HT1080 (cell line): ENCODE measurements around the gene GDPD1. TPM values are rescaled to one million over a fixed set of nuclear protein-coding genes. Genes with fewer than 3 reads are reported as not detected.
"Not testable (repeated sequence)": the region's sequence is repeated elsewhere in the genome, so short reads cannot be mapped to it uniquely, and the experiment has no call there.

Experiments
- DNase-seq: peaks from one replicate; pipeline ENCODE4 v3.0.0-alpha.2; 2015; ENCODE audit warnings: low read depth
- polyA plus RNA-seq, 2 experiments: library from polyadenylated mRNA; depleted of rRNA; stranded (reverse); fragments of >200 nt; gene quantifications; 2 replicates each; pipeline ENCODE4 v1.2.3, GENCODE V29; 2015
- total RNA-seq: library from RNA; depleted of rRNA; stranded (reverse); fragments of >200 nt; shearing (Covaris generic); gene quantifications from 2 replicates; pipeline ENCODE4 v1.2.3, GENCODE V29; 2014; rRNA removed

GDPD1 gene
- 0.77 and 1.5 TPM in 2 replicates for total RNA-seq
- polyA plus RNA-seq (2015; cell fraction: cytosol; rRNA removed) = 0.77 and 1.3 TPM in 2 replicates
- 1.3 and 3.7 TPM in 2 replicates for polyA plus RNA-seq (2015; cell fraction: nucleus; rRNA removed)

DNA sequence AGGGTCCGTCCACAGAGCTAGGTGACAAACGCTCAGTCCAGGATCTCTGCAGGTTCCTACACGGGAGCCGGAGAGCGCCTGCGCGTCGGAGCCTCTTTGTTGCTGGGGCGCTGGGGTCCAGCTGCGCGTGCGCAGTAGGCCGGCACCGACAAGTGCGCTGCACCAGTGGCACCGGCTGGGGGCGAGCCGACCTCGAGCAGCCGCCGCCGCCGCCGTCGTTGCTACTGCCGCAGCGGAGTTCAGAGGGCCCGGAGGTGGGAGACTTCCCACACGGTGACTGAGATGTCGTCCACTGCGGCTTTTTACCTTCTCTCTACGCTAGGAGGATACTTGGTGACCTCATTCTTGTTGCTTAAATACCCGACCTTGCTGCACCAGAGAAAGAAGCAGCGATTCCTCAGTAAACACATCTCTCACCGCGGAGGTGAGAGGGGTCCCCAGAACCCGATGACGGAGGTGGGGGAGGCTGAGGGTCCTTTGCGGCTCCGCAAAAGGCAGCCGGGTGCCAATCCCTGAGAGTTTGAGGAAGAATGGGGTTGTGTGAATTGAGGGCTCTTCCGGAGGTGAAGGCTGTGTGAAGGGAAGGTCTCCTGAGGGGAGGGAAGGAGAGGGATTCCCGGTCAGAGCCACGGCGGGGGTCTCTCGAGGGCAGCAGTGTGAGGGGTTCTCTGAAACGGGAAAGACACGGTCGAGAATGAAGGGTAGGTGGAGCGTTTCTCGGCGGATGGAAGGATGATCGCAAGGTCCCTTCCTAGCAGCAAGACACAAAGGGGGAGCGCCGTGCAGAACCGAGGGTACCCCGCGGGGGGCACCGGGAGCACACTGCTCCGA is at the start of gene GDPD1:
Gene GDPD1 (plus strand): TSS at position 184 of the 831 bp plus-strand sequence. CDS start 99 bp downstream, at position 283.
- DNase-seq = peak; percentile 92

DNA sequence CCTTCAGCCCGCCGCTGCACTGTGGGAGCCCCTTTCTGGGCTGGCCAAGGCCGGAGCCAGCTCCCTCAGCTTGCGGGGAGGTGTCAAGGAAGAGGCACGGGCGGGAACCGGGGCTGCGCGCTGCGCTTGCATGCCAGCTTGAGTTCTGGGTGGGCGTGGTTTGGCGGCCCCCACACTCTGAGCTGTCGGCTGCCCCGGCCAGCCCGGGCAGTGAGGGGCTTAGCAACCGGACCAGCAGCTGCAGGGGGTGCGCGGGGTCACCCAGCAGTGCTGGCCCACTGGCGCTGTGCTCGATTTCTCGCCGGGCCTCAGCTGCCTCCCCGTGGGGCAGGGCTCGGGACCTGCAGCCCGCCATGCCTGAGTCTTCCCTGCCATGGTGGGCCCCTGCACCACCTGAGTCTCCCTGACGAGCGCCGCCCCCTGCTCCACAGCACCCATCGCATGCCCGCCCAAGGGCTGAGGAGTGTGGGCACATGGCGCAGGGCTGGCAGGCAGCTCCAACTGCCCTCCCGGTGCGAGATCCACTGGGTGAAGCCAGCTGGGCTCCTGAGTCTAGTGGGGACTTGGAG is 47.8 kb upstream of the GDPD1 start:
- no peak for DNase-seq

DNA sequence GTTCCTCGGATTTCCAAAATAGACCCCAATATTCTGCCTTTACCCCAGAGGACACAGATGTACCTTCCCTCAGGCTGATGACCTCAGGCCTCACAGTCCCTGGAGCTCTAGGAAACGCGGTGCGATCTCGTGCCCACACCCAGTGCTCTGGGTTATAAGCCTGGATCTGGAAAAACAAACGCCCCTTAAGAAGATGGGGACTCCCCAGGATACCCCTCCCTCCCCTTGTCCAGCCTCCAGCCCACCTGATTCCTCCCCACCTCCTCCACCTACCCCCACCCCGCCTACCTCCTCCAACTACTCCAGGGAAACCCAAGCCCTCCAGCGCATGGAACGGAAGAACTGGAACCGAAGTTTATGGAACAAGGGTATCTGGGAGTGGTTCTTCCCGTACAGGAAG is 45.6 kb upstream of the GDPD1 start:
- DNase-seq = no peak

DNA sequence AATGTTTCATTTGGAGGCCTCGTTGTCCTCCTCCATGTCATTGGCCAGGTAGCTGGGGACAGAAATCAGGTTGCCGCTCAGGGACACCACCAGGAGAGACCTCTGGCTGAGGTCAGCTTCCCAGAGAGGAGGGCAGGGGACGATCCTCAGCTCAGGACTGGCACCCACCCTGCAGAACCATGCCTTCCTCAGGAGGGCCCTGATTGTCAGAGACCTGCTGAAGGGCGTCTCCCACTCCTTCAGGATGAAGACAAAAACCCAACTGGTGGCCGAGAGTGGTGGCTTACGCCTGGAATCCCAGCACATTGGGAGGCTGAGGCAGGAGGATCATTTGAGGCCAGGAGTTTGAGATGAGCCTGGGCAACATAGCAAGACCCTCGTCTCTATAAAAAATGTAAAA is 45.2 kb upstream of the GDPD1 start:
- DNase-seq = no peak

DNA sequence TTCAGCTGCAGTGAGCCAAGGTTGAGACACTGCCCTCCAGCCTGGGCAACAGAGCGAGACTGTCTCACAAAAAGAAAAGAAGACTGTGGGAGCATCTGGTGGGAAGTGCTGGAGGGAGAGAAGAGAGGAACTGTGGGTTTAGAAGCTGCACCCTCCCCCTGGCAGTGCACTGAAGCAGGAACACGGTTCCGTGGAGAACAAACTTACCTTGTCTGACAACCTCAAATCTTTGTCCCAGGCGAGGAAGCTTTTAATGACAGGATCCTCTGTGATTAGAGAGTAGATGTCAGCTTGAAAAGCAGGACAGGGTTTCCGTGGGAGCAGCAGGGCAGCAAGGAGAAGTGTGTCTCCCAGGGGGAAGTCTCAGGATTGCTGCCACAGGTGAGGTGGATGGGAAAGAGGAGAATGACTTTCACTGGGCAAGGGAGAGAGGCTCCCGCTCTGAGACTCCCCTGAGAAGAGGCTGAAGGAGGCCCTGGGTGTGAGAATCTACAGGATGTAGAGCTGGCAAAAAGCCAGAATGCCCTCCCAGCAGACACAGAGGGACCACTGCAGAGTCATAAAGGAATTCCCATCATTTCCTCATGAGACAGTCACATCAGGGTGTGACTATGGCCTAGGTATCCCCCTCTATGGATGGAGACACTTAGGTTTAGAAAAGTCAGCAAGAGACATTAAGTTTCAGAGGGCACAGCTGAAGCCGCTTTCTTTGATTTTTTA is 41.9 kb upstream of the GDPD1 start:
- no peak for DNase-seq

DNA sequence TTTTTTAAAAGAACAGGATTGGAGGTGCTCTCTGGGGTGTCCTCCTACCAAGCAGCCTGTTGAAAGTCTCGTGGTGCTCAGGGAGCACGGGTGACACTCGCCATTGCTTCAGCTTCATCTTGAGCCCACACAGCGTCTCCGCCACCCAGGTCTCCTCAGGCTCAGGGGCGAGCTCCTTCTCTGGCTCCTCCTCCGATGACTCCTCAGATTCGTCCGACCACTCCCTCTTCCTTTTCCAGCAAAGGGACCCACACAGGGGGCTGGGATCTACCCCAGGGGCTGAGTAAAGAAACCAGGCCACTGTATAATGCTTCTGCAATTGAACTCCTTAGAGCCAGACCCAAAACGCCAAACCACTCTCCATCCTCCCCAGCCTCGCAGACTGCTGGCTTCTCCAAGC is 40.7 kb upstream of the GDPD1 start:
- DNase-seq = not testable (repeated sequence)

DNA sequence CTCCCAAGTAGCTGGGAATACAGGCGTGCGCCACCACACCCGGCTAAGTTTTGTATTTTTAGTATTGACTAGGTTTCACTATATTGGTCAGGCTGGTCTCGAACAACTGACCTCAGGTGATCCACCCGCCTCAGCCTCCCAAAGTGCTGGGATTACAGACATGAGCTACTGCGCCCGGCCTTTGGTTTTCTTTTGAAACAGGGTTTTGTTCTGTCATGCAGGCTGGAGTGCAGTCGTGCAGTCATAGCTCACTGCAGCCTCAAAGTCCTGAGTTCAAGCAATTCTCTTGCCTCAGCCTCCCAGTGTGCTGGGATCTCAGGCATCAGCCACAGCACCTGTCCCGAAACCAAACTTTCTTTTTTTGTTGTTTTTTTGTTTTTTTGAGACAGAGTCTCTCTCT is 39.7 kb upstream of the GDPD1 start:
- DNase-seq = no peak

DNA sequence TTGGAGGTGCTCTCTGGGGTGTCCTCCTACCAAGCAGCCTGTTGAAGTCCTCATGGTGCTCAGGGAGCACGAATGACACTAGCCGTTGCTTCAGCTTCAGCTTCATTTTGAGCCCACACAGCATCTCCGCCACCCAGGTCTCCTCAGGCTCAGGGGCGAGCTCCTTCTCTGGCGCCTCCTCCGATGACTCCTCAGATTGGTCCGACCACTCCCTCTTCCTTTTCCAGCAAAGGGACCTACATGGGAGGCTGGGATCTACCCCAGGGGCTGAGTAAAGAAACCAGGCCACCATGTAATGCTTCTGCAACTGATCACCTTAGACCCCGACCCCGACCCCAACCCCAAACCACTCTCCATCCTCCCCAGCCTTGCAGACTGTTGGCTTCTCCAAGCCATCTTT is 38.8 kb upstream of the GDPD1 start:
- no peak for DNase-seq

DNA sequence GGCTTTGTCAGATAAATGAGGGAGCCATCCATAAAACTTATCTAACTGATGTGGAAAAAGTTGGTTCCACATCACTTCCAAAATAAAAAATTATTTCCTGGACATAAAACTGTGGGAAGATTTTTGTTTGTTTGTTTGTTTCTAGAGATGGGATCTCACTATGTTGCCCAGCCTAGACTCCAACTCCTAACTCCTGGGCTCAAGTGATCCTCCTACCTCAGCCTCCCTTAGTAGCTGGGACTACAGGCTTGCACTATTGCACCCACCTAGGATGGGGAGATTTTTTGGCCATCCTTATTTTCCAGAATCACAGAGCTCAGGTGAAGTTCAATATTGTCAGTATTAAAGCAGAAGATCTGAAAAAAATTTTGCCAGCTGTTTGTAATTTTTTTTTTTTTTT is 34.3 kb upstream of the GDPD1 start:
- DNase-seq = no peak

DNA sequence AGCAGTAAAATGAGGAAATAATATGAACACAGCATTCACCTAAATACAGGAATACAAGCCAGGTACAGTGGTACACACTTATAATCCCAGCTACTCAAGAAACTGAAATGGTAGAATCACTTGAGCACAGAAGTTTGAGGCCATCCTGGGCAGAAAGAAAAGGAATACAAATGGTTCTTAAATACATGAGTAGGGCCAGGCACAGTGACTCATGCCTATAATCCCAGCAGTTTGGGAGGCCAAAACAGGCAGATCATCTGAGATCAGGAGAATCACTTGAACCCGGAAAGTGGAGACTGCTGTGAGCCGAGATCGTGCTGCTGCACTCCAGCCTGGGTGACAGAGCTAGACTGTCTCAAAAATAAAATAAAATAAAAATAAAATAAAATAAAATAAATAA is 33.5 kb upstream of the GDPD1 start:
- no peak for DNase-seq

DNA sequence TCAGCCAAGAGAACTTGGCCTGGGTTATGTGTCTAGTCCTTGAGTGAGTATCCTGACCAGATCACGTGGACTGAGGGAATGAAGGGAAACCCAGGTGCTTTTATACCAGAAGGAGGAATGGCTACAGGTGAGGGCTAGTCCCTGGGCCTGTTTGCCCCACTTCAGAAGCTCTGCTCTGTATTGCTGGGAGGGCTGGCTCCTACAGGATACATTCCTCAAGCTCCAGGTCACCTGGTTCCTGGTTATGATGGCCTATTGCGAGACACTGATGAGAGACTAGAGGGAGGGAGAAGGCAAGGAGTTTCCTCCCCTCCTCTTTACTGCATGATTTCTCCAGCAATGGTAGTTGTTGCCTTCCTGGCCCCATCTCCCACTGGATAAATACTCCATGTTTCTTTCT is 29.5 kb upstream of the GDPD1 start:
- DNase-seq = no peak

DNA sequence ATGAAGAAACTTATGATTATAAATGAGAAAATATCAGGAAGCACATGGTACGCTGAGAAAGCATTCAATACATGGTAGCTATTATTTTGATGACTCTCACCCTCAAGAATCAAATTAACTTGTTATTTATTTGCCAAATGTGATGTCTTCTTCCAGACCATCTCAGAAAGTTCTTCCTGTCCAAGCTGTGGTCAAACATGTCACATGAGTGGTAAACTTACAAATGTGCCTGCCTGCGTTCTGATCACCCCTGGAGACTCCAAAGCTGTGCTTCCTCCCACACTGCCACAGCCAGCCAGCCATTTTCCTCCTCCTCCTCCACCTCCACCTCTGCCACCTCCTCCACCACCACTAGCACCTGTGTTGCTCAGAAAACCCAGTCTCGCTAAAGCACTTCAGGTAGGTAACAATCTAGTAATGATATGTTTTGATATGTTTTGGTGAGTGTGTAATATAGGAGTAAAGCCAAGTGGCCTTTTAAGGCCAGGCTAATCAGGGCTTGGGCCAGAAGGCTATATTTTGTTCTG is 26.9 kb upstream of the GDPD1 start:
- DNase-seq = no peak

DNA sequence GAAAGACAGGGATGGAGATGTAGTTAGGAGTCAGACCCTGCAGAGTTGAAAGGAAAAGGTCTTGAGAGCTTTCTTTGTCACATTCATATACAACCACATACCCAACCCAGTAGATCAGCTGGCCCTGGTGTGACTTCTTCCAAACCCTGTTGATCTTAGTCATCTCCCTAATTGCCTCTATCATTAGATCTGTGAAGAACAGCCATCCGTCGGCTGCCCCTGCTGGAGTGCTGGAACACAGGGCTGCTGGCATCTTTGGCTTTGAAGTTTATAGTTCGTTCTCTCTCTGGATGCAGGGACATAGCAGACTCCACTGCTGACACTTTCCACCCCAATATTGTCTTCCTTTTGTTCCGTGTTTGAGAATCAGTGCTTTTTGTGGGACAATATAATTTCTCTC is 20.9 kb upstream of the GDPD1 start:
- DNase-seq = no peak

DNA sequence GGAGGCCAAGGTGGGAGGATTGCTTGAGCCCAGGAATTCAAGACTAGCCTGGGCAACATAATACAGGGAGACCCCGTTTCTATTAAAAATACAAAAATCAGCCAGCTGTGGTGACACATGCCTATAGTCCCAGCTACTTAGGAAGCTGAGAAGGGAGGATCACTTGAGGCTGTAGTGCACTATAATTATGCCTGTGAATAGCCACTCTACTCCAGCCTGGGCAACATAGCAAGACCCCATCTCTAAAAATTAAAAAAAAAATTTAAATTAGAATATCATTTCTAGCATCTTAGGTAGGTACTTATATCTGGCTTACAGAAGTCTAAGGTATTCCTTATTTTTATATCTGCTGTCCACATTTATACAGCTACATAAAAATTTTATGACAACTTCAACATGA is 18.0 kb upstream of the GDPD1 start:
- no peak for DNase-seq

DNA sequence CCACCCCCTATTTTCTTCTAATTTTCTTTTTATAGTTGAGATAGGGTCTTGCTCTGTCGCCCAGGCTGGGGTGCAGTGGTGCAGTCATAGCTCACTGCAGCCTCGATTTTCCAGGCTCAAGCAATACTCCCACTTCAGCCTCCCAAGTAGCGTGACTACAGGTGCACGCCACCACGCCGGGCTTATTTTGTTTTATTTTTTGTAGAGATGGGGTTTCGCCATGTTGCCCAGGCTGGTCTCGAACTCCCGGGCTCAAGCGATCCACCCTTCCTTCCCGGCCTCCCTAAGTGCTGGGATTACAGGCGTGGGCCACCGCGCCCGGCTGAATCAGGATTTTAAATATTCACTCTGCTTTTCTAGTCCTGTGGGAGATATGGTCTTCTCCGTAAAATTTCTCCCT is 941 bp upstream of the GDPD1 start:
- no peak for DNase-seq

DNA sequence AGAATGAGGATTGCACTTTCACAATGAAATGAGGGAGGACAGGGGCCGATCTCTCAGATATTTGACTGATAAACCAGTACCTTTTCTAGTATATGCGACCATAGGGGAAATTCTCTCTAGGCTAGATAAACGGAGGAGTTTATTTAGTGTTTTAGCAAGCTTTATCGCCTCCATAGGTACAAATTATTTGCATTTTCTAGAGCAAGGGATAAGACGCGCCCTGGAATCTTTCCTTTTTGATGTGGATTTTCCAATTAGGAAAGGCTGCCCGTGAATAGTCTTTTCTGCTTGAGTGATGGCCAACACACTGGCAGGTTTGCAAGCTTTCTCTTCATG is 351 bp upstream of the GDPD1 start:
- no peak for DNase-seq

DNA sequence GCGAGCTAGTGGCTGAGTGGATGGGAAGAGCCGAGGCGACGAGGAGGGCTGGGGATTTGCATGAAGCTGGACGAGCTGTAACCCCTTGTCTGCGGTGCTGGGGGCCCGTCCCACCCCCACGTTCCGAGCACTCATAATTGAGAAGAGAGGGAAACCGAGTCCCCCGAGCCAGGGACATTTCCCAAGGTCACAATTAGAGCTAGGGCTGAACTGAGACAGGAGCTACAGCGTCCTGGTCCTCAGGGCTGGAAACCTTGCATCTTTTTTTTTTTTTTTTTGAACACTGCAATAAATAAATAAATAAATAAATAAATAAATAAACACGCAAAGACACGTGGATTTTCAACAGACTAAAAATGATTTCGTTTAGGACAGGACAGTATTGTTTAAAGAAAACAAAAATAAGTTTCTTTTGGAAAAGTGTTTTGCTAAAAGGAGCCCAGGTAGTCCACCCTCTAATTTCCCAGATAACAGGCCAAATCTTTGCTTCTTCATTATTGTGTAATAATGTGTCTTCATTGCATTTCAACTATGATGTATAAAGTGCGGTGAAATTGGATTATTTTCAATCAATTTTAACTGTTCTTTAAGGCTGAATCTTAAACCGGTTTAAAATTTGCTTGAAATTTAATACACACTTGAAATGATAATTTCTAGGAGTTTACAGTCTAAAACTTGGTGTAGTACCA is 992 bp downstream of the GDPD1 start:
- no peak for DNase-seq

DNA sequence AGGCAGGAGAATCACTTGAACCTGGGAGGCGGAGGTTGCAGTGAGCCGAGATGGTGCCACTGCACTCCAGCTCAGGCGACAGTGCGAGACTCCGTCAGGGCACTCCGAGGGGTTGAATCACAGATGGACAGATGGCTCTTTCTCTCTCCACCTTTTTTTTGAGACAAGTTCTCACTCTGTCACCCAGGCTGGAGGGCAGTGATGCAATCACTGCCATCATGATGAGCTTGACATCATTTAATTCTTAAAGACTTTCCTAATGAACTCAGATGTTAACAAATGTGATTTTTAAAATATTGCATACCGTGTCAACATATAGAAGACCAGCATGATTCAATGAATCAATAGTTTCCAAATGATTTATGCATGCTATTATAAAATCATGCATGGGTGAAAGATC is 3.5 kb downstream of the GDPD1 start:
- no peak for DNase-seq

DNA sequence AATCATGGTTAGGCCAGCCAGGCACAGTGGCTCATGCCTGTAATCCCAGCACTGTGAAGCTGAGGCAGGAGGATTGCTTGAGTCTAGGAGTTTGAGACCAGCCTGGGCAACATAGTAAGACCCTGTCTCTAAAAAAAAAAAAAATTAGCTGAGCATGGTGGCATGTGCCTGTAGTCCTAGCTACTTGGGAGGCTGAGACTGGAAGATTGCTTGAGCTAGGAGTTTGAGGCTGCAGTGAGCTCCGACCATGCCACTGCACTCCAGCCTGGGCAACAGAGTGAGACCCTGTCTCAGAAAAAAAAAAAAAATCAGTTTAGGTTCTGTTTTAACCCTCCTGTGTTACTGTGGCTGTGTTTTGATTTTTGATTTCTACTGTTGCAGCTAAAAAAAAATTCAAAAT is 8.3 kb downstream of the GDPD1 start:
- DNase-seq = not testable (repeated sequence)

DNA sequence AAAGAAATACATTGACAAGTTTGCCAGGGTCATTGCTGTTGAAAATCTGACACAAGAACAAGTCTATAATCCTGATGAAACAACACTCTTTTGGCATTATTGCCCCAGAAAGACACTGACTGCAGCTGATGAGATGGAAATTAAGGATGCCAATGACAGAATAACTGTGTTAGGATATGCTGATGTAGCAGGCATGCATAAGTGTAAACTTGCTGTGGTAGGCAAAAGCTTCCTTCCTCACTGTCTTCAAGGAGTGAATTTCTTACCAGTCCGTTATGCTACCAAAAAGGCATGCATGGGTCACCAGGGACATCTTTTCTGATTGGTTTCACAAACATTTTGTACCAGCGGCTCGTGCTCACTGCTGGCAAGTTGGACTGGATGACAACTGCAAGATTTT is 10.5 kb downstream of the GDPD1 start:
- no peak for DNase-seq

DNA sequence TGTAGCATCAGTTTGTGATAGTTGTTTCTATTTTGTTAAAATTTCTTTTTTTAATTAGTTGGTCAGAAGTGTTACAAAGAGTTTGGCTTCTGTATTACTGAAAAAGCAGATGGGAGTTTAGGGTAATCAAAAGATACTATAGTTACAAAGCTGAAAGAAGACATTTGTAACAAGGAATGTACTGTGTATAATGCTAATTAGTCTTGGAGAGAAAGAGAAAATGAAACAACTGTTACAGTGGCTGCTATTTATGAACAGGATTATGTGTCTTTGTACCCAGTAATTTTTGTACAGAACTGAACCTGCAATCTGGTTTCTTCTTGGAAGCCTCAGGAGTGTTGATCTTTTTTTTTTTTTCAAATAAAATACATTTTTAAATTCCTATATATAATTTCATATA is 14.3 kb downstream of the GDPD1 start:
- DNase-seq = no peak

DNA sequence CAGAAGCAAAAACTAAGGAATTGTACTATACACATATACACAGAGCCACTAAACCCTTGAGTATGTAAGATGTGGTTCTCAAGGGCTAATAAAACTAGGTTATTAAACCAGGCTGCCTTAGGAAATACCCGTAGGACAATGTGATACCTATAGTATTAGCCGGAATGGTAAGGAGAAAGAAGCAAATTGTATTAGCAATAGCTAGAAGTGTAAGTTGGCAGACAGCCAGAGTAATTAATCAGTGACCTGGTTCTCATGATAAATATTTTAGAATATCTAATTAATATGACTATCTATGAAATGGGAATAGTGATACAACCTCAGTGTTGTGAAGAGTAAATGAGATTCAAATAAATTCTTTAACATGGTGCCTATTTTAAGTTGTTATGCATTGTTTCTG is 18.6 kb downstream of the GDPD1 start:
- no peak for DNase-seq
